Subcutaneous abdominal adipose tissue (tissue), 5 donors: ENCODE data around the gene IQGAP1.
A peak's percentile ranks its signal among the peaks of the same experiment; 100 is the strongest.
"Not testable (repeated sequence)": the region's sequence is repeated elsewhere in the genome, so short reads cannot be mapped to it uniquely, and the experiment has no call there.

ENCODE experiments used
- H3K27ac ChIP-seq: one replicate; pipeline ENCODE4 v1.7.0; 2013; ENCODE audit warnings: low read depth, mild to moderate bottlenecking, inconsistent platforms, low read length, moderate library complexity
- H3K27me3 ChIP-seq, 5 donors: one replicate each; pipeline ENCODE4 v1.7.0; 2013; ENCODE audit warnings: low read length in 5 of 5, inconsistent platforms in 1 of 5; ENCODE audit not compliant: control insufficient read depth in 5 of 5, insufficient read depth in 4 of 5
- H3K36me3 ChIP-seq, 5 donors: one replicate each; pipeline ENCODE4 v1.7.0; 2013; ENCODE audit warnings: low read length in 5 of 5; ENCODE audit not compliant: control insufficient read depth in 5 of 5, insufficient read depth in 5 of 5
- H3K4me1 ChIP-seq, 5 donors: one replicate each; pipeline ENCODE4 v1.7.0; 2013; ENCODE audit warnings: low read length in 5 of 5, mild to moderate bottlenecking in 3 of 5, moderate library complexity in 1 of 5; ENCODE audit not compliant: control insufficient read depth in 5 of 5, insufficient read depth in 5 of 5
- H3K4me3 ChIP-seq, 5 donors: one replicate each; pipeline ENCODE4 v1.7.0; 2013; ENCODE audit warnings: low read length in 5 of 5, low read depth in 1 of 5
- H3K9ac ChIP-seq, 5 donors: one replicate each; pipeline ENCODE4 v1.7.0; 2013; ENCODE audit warnings: low read length in 5 of 5, mild to moderate bottlenecking in 4 of 5, moderate library complexity in 3 of 5
- H3K9me3 ChIP-seq, 5 donors: one replicate each; pipeline ENCODE4 v1.7.0; 2013; ENCODE audit warnings: low read length in 5 of 5; ENCODE audit not compliant: control insufficient read depth in 5 of 5
- donor health status: healthy.
- donor health status: healthy.
- donor health status: healthy.
- donor health status: healthy.
- donor health status: healthy.

IQGAP1 gene

DNA sequence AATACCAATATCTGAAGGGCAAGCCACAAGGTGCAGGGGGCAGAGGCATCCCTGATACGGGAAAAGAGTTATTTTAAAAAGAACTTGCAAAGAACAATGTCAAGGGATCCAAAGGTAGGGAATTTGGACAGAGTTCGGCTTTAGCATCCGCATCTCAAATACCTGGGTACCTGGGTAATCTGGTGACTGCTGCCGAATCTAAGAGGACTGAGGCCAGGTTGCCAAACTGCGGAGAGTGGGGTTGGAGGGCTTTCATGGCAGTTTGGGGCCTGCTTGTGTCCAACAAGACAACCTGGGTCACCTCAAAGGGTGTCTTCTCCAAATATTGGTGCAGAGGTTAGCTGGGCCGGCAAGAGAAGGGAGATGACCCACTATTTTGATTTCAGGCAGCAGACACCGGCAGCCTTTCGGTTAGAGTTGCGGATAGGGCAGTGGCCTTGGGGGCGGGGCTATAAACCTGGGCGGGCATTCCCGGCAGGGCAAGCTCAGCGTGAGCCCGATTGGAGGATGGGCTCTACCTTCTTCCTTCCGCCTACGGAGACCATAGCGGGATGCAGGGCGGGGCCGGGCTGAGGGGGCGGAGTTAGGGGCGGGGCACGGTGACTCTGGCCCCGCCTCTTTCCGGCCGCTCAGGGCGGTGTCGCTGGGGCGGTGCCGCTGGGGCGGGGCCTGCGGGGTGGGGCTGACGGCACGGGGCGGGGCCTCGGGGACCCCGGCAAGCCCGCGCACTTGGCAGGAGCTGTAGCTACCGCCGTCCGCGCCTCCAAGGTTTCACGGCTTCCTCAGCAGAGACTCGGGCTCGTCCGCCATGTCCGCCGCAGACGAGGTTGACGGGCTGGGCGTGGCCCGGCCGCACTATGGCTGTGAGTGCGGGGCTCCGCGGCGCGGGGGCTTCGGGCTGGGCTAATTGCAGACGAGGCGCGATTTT is at the start of gene IQGAP1:
Gene IQGAP1 (plus strand): TSS at position 709 of the 928 bp plus-strand sequence. CDS start 100 bp downstream, at position 809.
- Histone ChIP-seq H3K36me3 (peaks cover 5 to 18% (median 14%) of the 10 kb centered on the region in 5 donors), H3K27me3 (no peaks in the 10 kb centered on the region), H3K4me3 (peak within 1 kb of the TSS; percentile 81 to 93 (median 89)), H3K9me3 (no peaks in the 10 kb centered on the region), H3K9ac (peak within 1 kb of the TSS; percentile 73 to 97 (median 92)), H3K27ac (peak within 1 kb of the TSS; percentile 83), H3K4me1 (peaks cover 0 to 43% (median 41%) of the 10 kb centered on the region in 5 donors)

GRCh38 chr15:90338532-90338931 is 49.5 kb upstream of the IQGAP1 start:
- Histone ChIP-seq H3K27ac (no peak overlapping the region), H3K27me3 (no peaks in the 10 kb centered on the region), H3K4me1 (peaks cover 0 to 17% (median 7%) of the 10 kb centered on the region in 5 donors), H3K9me3 (no peaks in the 10 kb centered on the region), H3K4me3 (no peak overlapping the region), H3K9ac (no peak overlapping the region), H3K36me3 (no peaks in the 10 kb centered on the region)

DNA sequence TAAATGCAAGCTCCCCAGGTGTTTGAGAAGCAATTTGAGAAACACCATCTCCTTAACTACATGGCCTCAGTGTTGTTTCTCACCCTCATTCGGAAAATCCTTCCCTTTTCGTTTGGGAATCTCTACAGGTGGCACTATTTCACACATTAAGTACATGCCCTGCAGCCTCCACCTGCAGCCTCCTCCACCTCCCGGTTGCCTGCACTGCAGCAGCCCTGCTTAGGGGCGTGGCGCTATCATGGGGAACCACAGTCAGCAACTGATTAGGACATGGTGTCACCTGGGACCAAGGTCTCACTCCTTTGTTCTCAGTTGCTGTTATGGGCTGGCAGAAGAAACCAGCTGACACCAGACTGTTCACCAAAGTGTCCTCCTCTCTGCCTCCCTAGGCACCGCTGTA is 47.7 kb upstream of the IQGAP1 start:
- H3K9me3 ChIP-seq = no peaks in the 10 kb centered on the region
- H3K9ac ChIP-seq = no peak overlapping the region
- H3K36me3 ChIP-seq = no peaks in the 10 kb centered on the region
- H3K4me1 ChIP-seq = peaks cover 0 to 19% (median 8%) of the 10 kb centered on the region in 5 donors
- no peaks in the 10 kb centered on the region for H3K27me3 ChIP-seq
- H3K4me3 ChIP-seq = no peak overlapping the region
- no peak overlapping the region for H3K27ac ChIP-seq

GRCh38 chr15:90343302-90343790 is 44.7 kb upstream of the IQGAP1 start:
- H3K9ac ChIP-seq = no peak overlapping the region
- no peaks in the 10 kb centered on the region for H3K27me3 ChIP-seq
- H3K9me3 ChIP-seq = no peaks in the 10 kb centered on the region
- peaks cover 0 to 15% (median 7%) of the 10 kb centered on the region in 5 donors for H3K4me1 ChIP-seq
- H3K36me3 ChIP-seq = no peaks in the 10 kb centered on the region
- H3K4me3 ChIP-seq = no peak overlapping the region
- H3K27ac ChIP-seq = no peak overlapping the region

DNA sequence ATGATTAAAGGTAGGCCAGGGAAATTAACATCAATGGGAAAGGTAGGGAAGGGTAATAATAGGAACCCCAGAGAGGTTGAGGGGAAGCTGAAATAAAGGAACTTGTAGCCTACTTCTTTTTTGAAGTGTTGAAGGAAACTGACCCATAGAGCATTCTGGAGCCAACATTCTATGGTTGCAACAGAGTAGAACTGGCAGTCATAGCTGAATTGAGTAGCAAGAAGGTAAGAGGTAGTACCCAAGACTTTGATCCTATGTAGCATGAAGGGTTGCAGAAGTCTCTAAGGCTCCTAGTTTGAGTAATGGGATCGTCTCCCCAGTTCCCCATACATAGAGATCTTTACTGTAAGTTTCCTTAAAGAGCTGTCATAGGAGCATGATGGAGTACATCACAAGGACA is 43.4 kb upstream of the IQGAP1 start:
- H3K27me3 ChIP-seq = no peaks in the 10 kb centered on the region
- H3K27ac ChIP-seq = no peak overlapping the region
- H3K9me3 ChIP-seq = no peaks in the 10 kb centered on the region
- no peak overlapping the region for H3K9ac ChIP-seq
- H3K36me3 ChIP-seq = no peaks in the 10 kb centered on the region
- no peak overlapping the region for H3K4me3 ChIP-seq
- H3K4me1 ChIP-seq = peaks cover 0 to 15% (median 7%) of the 10 kb centered on the region in 5 donors

DNA sequence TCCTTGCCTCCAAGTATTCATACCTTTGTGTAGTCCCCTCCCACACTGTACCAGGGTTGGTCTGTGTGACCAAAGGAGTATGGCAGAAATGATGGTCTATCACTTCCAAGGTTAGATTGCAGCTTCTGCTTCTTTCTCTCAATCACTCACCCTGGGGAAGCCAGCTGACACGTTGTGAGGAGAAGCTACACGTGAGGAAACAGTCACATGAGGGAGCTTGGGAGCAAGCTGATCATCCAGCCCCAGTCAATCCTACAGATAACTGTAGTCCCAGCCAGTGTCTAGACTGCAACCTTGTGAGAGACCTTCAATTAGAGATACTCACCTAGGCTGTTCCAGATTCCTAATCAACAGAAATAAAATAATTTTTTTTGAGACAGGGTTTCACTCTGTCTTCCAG is 42.2 kb upstream of the IQGAP1 start:
- no peak overlapping the region for H3K4me3 ChIP-seq
- H3K9me3 ChIP-seq = no peaks in the 10 kb centered on the region
- H3K4me1 ChIP-seq = peaks cover 0 to 15% (median 7%) of the 10 kb centered on the region in 5 donors
- no peak overlapping the region for H3K27ac ChIP-seq
- no peaks in the 10 kb centered on the region for H3K27me3 ChIP-seq
- H3K9ac ChIP-seq = no peak overlapping the region
- H3K36me3 ChIP-seq = no peaks in the 10 kb centered on the region

DNA sequence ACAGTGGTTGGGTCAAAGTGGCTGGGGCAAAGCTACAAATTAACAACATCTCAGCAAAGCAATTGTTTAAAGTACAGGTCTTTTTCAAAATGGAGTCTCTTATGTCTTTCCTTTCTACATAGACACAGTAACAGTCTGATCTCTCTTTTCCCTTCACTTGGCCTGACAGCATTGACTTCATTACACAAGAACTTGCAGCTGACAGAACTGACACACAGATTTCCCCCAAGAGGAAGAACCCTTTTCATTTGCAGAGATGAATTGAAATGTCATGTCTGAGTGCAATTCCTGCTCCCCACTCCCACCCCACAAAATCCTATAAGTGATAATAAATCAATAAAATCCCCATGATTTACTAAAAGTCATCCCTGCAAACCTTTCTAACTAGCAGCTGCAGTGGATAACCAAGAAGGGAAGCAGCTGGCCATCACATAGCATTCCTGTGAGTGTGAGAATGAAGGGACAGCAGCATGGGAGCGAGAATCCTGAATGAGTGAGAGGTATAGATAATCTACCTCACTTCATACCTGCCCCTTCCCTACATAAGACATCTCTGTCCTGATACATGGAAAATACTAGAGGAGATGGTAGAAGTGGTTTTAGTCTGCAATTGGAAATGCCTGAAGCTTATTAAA is 40.5 kb upstream of the IQGAP1 start:
- H3K4me1 ChIP-seq = peaks cover 0 to 19% (median 12%) of the 10 kb centered on the region in 5 donors
- not testable (repeated sequence) for H3K9ac ChIP-seq, H3K27me3 ChIP-seq, H3K9me3 ChIP-seq, H3K4me3 ChIP-seq, H3K27ac ChIP-seq, H3K36me3 ChIP-seq

GRCh38 chr15:90348456-90348855 is 39.6 kb upstream of the IQGAP1 start:
- H3K9ac ChIP-seq = no peak overlapping the region
- H3K4me3 ChIP-seq = no peak overlapping the region
- peaks cover 0 to 16% (median 11%) of the 10 kb centered on the region in 5 donors for H3K4me1 ChIP-seq
- H3K27ac ChIP-seq = no peak overlapping the region
- no peaks in the 10 kb centered on the region for H3K27me3 ChIP-seq
- no peaks in the 10 kb centered on the region for H3K9me3 ChIP-seq
- no peaks in the 10 kb centered on the region for H3K36me3 ChIP-seq

GRCh38 chr15:90349072-90349471 is 39.0 kb upstream of the IQGAP1 start:
- H3K4me3 ChIP-seq = no peak overlapping the region
- no peaks in the 10 kb centered on the region for H3K27me3 ChIP-seq
- peaks cover 0 to 13% (median 11%) of the 10 kb centered on the region in 5 donors for H3K4me1 ChIP-seq

DNA sequence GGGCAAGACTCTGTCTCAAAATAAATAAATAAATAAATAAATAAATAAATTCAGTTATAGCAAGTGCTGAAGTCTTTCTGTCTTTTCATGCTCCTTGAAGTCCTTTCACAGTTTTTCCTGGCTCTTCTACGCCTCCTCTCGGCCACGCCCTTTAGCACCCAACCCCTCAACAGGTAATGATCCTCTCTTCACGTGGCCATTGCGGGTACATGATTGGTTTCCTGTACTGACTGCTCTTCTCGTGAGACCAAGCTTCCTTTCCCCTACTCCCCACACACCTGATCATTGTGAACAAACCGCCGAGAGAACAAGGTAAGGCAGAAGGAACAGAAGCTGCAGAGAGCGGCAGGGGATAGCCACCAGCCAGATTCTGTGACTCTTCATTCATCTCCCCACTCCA is 38.2 kb upstream of the IQGAP1 start:
- H3K4me1 ChIP-seq = peaks cover 0 to 13% (median 11%) of the 10 kb centered on the region in 5 donors
- no peaks in the 10 kb centered on the region for H3K9me3 ChIP-seq
- H3K4me3 ChIP-seq = no peak overlapping the region
- H3K36me3 ChIP-seq = no peaks in the 10 kb centered on the region
- H3K27me3 ChIP-seq = no peaks in the 10 kb centered on the region
- no peak overlapping the region for H3K27ac ChIP-seq
- H3K9ac ChIP-seq = no peak overlapping the region

More at GRCh38 chr15:90349072-90349471, 39.0 kb upstream of the IQGAP1 start:
- Histone ChIP-seq H3K27ac (no peak overlapping the region), H3K9ac (no peak overlapping the region), H3K9me3 (no peaks in the 10 kb centered on the region), H3K36me3 (no peaks in the 10 kb centered on the region)
